Raji (cell line): ENCODE results near the gene VSIG1.

Experiments used
- POLR2A ChIP-seq: IDR thresholded peaks from 2 replicates; pipeline ENCODE4 v1.6.1; 2011; ENCODE audit warnings: low read depth, low read length, control low read depth; ENCODE audit not compliant: insufficient read depth

The VSIG1 gene

GRCh38 chrX:108034725-108035124 lies 10.1 kb upstream of the VSIG1 start:
- no peak for TF ChIP-seq POLR2A

GRCh38 chrX:108036298-108036973 lies 8.4 kb upstream of the VSIG1 start:
- no peak for TF ChIP-seq POLR2A

GRCh38 chrX:108049649-108050048 lies 4.8 kb downstream of the VSIG1 start:
- TF ChIP-seq POLR2A: no peak

- no peak for TF ChIP-seq POLR2A
Measured at GRCh38 chrX:108053218-108053617, 8.4 kb downstream of the VSIG1 start.

DNA sequence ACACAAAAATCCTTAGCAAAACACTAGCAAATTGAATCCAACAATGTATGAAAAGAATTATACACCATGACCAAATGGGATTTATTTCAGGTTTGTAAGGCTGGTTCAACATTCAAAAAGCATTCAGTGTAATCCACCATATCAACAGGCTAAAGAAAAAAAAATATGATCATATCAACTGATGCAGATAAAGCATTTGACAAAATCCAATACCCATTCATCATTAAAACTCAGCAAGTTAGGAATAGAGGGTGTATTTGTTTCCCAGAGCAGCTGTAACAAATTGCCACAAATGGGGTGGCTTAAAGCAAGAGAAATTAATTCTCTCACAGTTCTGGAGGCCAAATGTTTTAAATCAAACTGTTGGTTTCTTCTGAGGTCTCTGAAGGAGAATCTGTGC lies 10.7 kb downstream of the VSIG1 start:
- no peak for TF ChIP-seq POLR2A

DNA sequence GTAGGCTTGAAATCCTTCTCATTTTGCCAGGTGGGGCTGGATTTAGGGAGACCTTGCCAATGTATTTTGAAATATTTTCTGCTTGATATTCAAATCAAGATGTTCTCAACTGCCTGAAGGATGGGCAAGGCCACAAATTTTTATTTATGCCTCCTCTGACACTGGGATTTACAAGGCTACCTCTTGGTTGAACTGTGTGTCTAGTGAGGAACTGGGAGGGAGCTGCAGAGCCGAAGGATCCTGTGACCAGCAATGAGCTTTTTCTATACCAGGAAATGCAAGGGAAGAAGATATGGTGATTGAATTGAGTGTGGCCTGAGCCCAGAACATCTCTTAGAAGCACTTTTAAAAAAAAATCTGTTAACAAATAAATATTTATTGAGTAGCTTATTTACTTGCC lies 14.9 kb downstream of the VSIG1 start:
- TF ChIP-seq POLR2A: no peak

DNA sequence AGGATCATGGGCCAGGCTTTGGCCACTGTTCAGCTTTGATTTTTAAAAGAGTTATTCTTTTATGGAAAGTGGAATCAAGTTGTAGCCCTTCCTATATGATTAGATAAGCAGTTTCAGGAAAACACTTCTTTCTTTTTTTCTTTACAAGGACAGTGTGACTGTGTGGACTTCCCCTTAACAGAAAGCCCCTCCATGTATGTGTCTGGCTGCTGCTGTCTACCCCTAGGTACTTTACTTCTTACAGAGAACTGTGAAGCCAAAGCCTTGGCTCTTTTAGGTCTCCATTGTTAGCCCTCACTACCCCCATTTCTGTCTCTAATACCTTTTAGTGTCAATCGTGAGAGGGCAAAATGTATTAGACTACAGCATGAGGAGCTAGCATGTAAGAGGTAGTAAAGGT lies 19.1 kb downstream of the VSIG1 start:
- TF ChIP-seq POLR2A: no peak

- no peak for TF ChIP-seq POLR2A
Measured at GRCh38 chrX:108064613-108065012, 19.7 kb downstream of the VSIG1 start.

GRCh38 chrX:108068121-108068520 lies 23.3 kb downstream of the VSIG1 start:
- TF ChIP-seq POLR2A: no peak

DNA sequence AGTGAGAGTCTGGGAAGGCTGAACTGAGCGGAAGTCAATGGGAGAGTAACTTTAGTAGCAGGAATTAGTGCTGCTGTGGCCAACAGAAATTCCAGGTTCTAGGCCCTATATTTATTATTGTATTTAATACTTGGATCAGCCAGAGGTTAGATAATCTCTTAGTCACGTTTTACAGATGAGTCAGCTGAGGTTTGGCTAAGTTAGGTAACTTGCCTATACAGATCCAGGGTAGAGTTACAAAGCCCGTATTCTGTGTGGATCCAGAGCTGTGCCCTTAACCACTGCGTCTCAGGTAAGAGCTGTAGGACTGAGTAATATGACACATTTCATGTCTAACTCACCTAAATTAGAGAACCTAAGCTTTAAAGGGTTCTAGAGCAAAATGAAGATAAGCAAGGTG lies 26.0 kb downstream of the VSIG1 start:
- no peak for TF ChIP-seq POLR2A

- no peak for TF ChIP-seq POLR2A
Measured at GRCh38 chrX:108071578-108071977, 26.7 kb downstream of the VSIG1 start.

DNA sequence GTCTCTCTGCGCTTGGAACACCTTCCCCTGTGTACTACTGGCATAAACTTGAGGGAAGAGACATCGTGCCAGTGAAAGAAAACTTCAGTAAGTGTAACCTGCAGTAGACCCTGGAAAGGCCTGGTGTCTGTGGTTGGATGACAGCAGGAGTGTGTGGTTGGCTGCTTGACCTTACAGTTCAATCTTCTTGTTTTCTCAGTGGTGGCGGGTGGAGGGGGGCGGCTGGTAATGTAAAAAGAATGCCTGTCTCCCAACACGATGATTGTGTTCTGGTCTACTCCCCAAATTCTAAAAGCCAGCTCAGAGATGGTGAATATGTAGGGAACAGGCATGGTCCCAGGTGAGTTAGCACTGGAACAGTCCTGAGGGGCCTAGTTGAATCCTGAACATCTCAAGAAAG lies 27.9 kb downstream of the VSIG1 start:
- no peak for TF ChIP-seq POLR2A

GRCh38 chrX:108081110-108081509 lies 36.2 kb downstream of the VSIG1 start:
- no peak for TF ChIP-seq POLR2A

DNA sequence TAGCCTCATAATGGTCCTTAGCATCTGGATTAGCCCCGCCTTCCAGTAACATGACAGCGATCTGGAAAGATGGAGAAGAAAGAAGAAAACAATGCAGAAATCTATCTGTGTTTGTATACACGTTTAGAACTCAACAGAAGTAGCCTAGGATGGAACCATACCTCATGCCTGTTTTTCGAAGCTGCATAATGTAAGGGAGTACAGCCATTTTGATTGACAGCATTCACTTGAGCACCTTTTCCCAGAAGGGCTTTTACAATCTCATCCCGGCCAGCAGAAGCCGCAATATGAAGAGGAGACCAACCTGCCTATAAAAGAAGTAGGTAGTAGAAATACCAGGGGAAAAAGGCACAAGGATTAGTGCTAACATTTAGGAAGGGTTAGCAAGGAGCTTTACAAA lies 42.9 kb downstream of the VSIG1 start:
- TF ChIP-seq POLR2A: no peak

GRCh38 chrX:108088511-108088910 lies 43.6 kb downstream of the VSIG1 start:
- no peak for TF ChIP-seq POLR2A

- no peak for TF ChIP-seq POLR2A
Measured at GRCh38 chrX:108090491-108091263, 45.8 kb downstream of the VSIG1 start.
